K562 (cell line): ENCODE results near the gene DNMT1. TPM values are rescaled to one million over a fixed set of nuclear protein-coding genes. Genes with fewer than 3 reads are reported as not detected.

Source experiments
- ATAC-seq: fragments of 200-7000 bp; cut with Tn5 transposase; 3 replicates; pipeline ENCODE4 v1.9.1; 2020; ENCODE audit warnings: moderate library complexity
- BruUV-seq: library from RNA; stranded (reverse); fragments of 400-500 nt; replicated peaks from 2 replicates; lab custom pipeline; 2021; lab: Mats Ljungman, UMichigan
- CTCF ChIA-PET: fragments of 300-600 bp; formaldehyde crosslinking; extraction: SDS; loops from one replicate; lab custom pipeline; 2021; ENCODE audit warnings: low intra/inter-chr PET ratio; lab: Yijun Ruan, JAX
- POLR2A ChIA-PET: fragments of 300-600, 350-650 bp; sonication (Branson Sonifier 250); formaldehyde crosslinking; extraction: SDS; loops from one replicate; lab custom pipeline; 2021; ENCODE audit warnings: antibody characterized with exemption, inconsistent platforms; lab: Yijun Ruan, JAX
- DNase-seq, 4 experiments: peaks; one replicate each; pipeline versions ENCODE4 v3.0.0 to v3.0.0-alpha.2; 2011 to 2018; ENCODE audit warnings: low spot score in 3 of 4, mixed read lengths in 3 of 4; ENCODE audit errors: extremely low read depth in 1 of 4
- FAIRE-seq: peaks from 2 replicates; lab custom pipeline; 2011; peaks lifted over from hg19 to GRCh38; lab: Jason Lieb, UNC
- H2AFZ ChIP-seq: 2 replicates; pipeline ENCODE4 v1.6.0; 2011; ENCODE audit warnings: low read depth, low read length, control low read depth, inconsistent platforms
- H3K27ac ChIP-seq: fragments of 200-600 bp; 3 replicates; pipeline ENCODE4 v1.8.0; 2011; ENCODE audit warnings: low read depth, mild to moderate bottlenecking, control low read depth, inconsistent platforms, low read length, moderate library complexity, mixed read lengths; ENCODE audit errors: extremely low read depth
- H3K27me3 ChIP-seq, 2 experiments: fragments of 300-600 bp in 1 of 2; 2 replicates in 1 of 2; 3 replicates in 1 of 2; pipeline versions ENCODE4 v1.6.0 to v1.8.0; 2011; ENCODE audit warnings: inconsistent platforms in 2 of 2, low read length in 2 of 2, mild to moderate bottlenecking in 1 of 2, mixed read lengths in 1 of 2, moderate library complexity in 1 of 2; ENCODE audit not compliant: control insufficient read depth in 2 of 2, insufficient read depth in 2 of 2
- H3K36me3 ChIP-seq: fragments of 300-600 bp; 3 replicates; pipeline ENCODE4 v1.8.0; 2011; ENCODE audit warnings: mild to moderate bottlenecking, low read length, inconsistent platforms; ENCODE audit not compliant: control insufficient read depth, insufficient read depth
- H3K4me1 ChIP-seq, 2 experiments: fragments of 200-600 bp in 1 of 2; replicated peaks in 1 of 2; 2 replicates in 1 of 2; 3 replicates in 1 of 2; pipeline versions ENCODE4 v1.5.1 to v1.8.0; 2011; ENCODE audit warnings: inconsistent platforms in 2 of 2, low read length in 2 of 2, mild to moderate bottlenecking in 1 of 2, mixed read lengths in 1 of 2, moderate library complexity in 1 of 2; ENCODE audit not compliant: control insufficient read depth in 2 of 2, insufficient read depth in 2 of 2
- H3K4me2 ChIP-seq: 2 replicates; pipeline ENCODE4 v1.6.1; 2011; ENCODE audit warnings: low read length, control low read depth, inconsistent platforms, mixed read lengths; ENCODE audit not compliant: insufficient read depth
- H3K4me3 ChIP-seq: fragments of 200-600 bp; sonication (generic), shearing (Covaris generic); 2 replicates; pipeline ENCODE4 v1.5.1; 2016; ENCODE audit warnings: control low read depth, inconsistent platforms
- H3K79me2 ChIP-seq: fragments of 200-600 bp; 3 replicates; pipeline ENCODE4 v1.8.0; 2011; ENCODE audit warnings: low read length, inconsistent platforms; ENCODE audit not compliant: control insufficient read depth, insufficient read depth
- H3K9ac ChIP-seq, 2 experiments: 2 replicates each; pipeline versions ENCODE4 v1.6.0 to v1.6.1; 2011; ENCODE audit warnings: low read depth in 2 of 2, low read length in 2 of 2, control low read depth in 1 of 2, inconsistent platforms in 1 of 2, mild to moderate bottlenecking in 1 of 2, mixed read lengths in 1 of 2; ENCODE audit not compliant: insufficient read depth in 1 of 2
- H3K9me1 ChIP-seq: one replicate; pipeline ENCODE4 v1.6.0; 2011; ENCODE audit warnings: inconsistent platforms, mild to moderate bottlenecking, low read length, moderate library complexity; ENCODE audit not compliant: control insufficient read depth, insufficient read depth
- H3K9me3 ChIP-seq: replicated peaks from 2 replicates; pipeline ENCODE4 v1.5.1; 2011; ENCODE audit warnings: low read depth, low read length, inconsistent platforms; ENCODE audit not compliant: control insufficient read depth, insufficient read depth
- H4K20me1 ChIP-seq: replicated peaks from 2 replicates; pipeline ENCODE4 v1.6.1; 2011; ENCODE audit warnings: low read length, inconsistent platforms, mixed read lengths; ENCODE audit not compliant: control insufficient read depth, insufficient read depth
- HDGF ChIP-seq: fragments of 450-650 bp; IDR thresholded peaks from 2 replicates; pipeline ENCODE4 v1.6.1; 2016
- POLR2AphosphoS5 ChIP-seq: IDR thresholded peaks from 2 replicates; pipeline ENCODE4 v1.6.1; 2011; ENCODE audit warnings: mild to moderate bottlenecking, low read depth, low read length, moderate library complexity; ENCODE audit not compliant: control insufficient read depth, insufficient read depth
- POLR2G ChIP-seq: fragments of 200-400 bp; formaldehyde crosslinking; IDR thresholded peaks from 2 replicates; pipeline ENCODE4 v1.6.1; 2017; ENCODE audit warnings: low read depth, mild to moderate bottlenecking, antibody characterized with exemption, low read length, moderate library complexity
- ZNF263 ChIP-seq: sonication (generic); formaldehyde crosslinking; IDR thresholded peaks from 2 replicates; pipeline ENCODE4 v1.8.0; 2022; ENCODE audit warnings: mild to moderate bottlenecking, missing genetic modification reagents, borderline replicate concordance
- WGBS: fragments of 100-300 bp; shearing (Covaris generic); methylation state at CpG from one replicate; pipeline ENCODE4 v1.1.6; 2016; ENCODE audit warnings: low coverage, mixed read lengths; ENCODE audit not compliant: insufficient coverage; ENCODE audit errors: missing lambda C conversion rate; 5-methylcytosine and 5-hydroxymethylcytosine counted together
- in situ Hi-C: fragments of 300-500 bp; cut with MboI; formaldehyde crosslinking; loops from 4 replicates; pipeline ENCODE4 v1.15.0; 2018; ENCODE audit warnings: inconsistent platforms, mixed read lengths
- intact Hi-C: fragments of 100-400 bp; cut with micrococcal nuclease; formaldehyde crosslinking; loops from 2 replicates; pipeline ENCODE4 v1.14.2; 2022
- polyA plus RNA-seq, 8 experiments: library from polyadenylated mRNA; depleted of rRNA in 4 of 8; stranded (reverse) in 5 of 8; unstranded in 3 of 8; fragments of >200 nt; fragmentation: Nextera tagmentation in 2 of 8; fragmentation: Illumina TruSeq in 1 of 8; extraction: Ambion mirVana in 2 of 8; extraction: Trizol in 1 of 8; gene quantifications; 2 replicates each; pipeline versions ENCODE4 v1.2.1 to v1.2.3, GENCODE V29; 2011 to 2014; ENCODE audit warnings: inconsistent platforms in 1 of 8, missing spikeins in 1 of 8
- total RNA-seq, 7 experiments: library from RNA; depleted of rRNA in 6 of 7; stranded (reverse); fragments of >200 nt in 6 of 7; fragmentation: Illumina TruSeq in 2 of 7; extraction: Trizol in 2 of 7; gene quantifications; 2 replicates each; pipeline versions ENCODE4 v1.2.1 to v1.2.3, GENCODE V29; 2011 to 2021; ENCODE audit warnings: low replicate concordance in 1 of 7

The DNMT1 gene
- total and polyA plus RNA-seq, 9 of the 15 experiments (the other 6 are each of a cell fraction or from before 2014, with no cell fraction given): 80.1 to 271 (median 121) TPM

DNA sequence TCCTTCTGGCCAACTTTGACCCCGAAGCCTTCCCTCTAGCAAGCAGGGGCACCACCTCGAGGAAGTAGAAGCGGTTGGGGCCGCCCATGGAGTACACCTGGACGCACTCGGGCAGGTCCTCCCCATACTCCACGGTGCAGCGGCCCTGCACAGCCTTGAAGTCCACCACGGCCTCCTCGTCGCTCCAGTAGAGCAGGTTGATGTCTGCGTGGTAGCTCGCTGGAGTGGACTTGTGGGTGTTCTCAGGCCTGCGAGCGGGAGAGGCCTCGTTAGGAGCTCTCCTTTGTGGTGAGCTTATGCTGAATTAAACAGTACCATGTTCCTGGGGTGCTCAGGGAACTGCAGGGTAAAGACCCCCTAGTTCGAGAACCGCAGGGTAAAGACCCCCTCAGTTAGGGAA, 52.8 kb downstream of the DNMT1 start:
- Histone ChIP-seq H3K36me3 (peaks cover 99% of the 10 kb centered on the region), H3K79me2 (no peaks in the 10 kb centered on the region), H3K9me3 (no peaks in the 10 kb centered on the region), H3K4me1 (0 out of 5 replicates have a peak, but pooled peaks cover 0 to 8% of the 10 kb centered on the region in 2 experiments), H3K4me2 (no peak overlapping the region), H3K4me3 (no peak overlapping the region), H2AFZ (no peak overlapping the region), H4K20me1 (0 out of 2 replicates have a peak, but pooled peaks cover 5% of the 10 kb centered on the region), H3K27me3 (no peaks in the 10 kb centered on the region), H3K27ac (no peak overlapping the region), H3K9ac (no peak overlapping the region), H3K9me1 (no peaks in the 10 kb centered on the region)
- ChIA-PET POLR2A (interaction anchor here (0.8 to 1.1 kb wide), 2 partner anchors 27 to 33 kb away, joined by 3 to 5 read pairs; no protein-coding TSS in a partner anchor), CTCF (no interaction called here)
- intact Hi-C loops (no loop called here), in situ Hi-C loops (no loop called here)
- TF ChIP-seq ZNF263 (CRISPR knock-in tag) (no peak), POLR2G (peak; percentile 46; the same call in 1 of the 2 replicates)
- ATAC-seq: no peak
- WGBS: 94% methylated on average over 13 of the region's 18 CpGs
- no peak for FAIRE-seq
- DNase-seq: no peak
- no TSS peak for BruUV-seq

DNA sequence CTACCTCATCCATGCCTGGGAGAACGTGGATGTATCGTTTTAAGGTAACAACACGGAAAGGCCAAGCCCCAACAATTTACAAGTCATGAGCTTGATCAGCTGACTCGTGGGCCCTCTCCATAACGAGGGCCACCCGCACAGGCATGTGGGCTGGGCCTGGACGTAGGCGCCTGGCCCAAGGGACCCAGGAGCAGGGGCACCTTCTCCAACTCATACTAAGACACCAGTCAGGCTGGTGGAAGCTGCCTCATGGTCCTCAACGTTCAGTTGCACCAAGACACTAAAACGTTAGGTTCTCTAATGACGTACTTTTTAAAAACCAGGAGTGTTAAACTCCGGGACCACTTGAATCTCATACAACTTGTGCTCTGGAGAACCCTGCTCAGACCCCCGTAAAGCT, 53.3 kb downstream of the DNMT1 start:
- no peak for DNase-seq
- ChIA-PET CTCF (no interaction called here), POLR2A (interaction anchor here (0.6 to 1.1 kb wide), 3 partner anchors 26 to 81 kb away, joined by 3 to 5 read pairs (median 3); no protein-coding TSS in a partner anchor)
- H3K9me3 ChIP-seq: no peaks in the 10 kb centered on the region
- no peaks in the 10 kb centered on the region for H3K79me2 ChIP-seq
- H3K9ac ChIP-seq: no peak overlapping the region
- ATAC-seq: no peak
- H3K27ac ChIP-seq: no peak overlapping the region
- H3K4me1 ChIP-seq: 0 out of 5 replicates have a peak, but pooled peaks cover 0 to 8% of the 10 kb centered on the region in 2 experiments
- H3K4me2 ChIP-seq: no peak overlapping the region
- H2AFZ ChIP-seq: no peak overlapping the region
- peaks cover 98% of the 10 kb centered on the region for H3K36me3 ChIP-seq
- intact Hi-C loops (no loop called here), in situ Hi-C loops (no loop called here)
- FAIRE-seq: no peak
- H3K4me3 ChIP-seq: no peak overlapping the region
- H3K27me3 ChIP-seq: no peaks in the 10 kb centered on the region
- 86% methylated on average over 12 of the region's 13 CpGs for WGBS
- no peaks in the 10 kb centered on the region for H3K9me1 ChIP-seq
- BruUV-seq: no TSS peak
- no peak for TF ChIP-seq HDGF
- peak; percentile 32; the same call in 1 of the 2 replicates for TF ChIP-seq POLR2AphosphoS5
- 0 out of 2 replicates have a peak, but pooled peaks cover 5% of the 10 kb centered on the region for H4K20me1 ChIP-seq
